Hippocampal formation (tissue), 2 donors: ENCODE results near the gene KRT15.

Experiments
- DNase-seq, 2 donors: peaks; one replicate each; lab custom pipeline; 2025; lab: John Stamatoyannopoulos, UW

Gene KRT15

GRCh38 chr17:41483991-41484826 is 34.5 kb downstream of the KRT15 start:
- no peak for DNase-seq

- DNase-seq: no peak
These were observed 35.2 kb downstream of the KRT15 start for GRCh38 chr17:41483531-41483930.

DNA sequence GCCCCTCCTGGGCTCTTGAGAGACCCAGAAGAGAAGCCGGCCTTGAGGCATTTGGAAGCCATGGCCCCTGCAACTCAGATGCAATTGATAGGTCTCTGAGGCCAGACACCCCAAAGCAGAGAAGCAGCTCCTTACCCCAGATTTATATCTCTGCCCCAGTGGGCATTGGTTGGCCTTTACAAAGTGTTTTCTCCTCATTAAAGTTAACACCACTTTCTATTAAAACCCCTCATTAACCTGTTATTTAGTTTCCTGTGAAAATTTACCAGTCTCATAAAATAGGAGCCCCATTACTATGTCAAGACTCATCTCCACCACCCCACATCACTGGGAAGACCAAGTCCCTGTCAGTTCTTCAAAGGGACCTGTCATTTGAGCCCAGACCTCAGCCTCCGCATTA is 37.7 kb downstream of the KRT15 start, which contains the start of gene KRT35:
Gene KRT35 (minus strand): TSS at position 116 of the 400 bp plus-strand sequence. CDS start 54 bp downstream, at position 62.
- no peak for DNase-seq

DNA sequence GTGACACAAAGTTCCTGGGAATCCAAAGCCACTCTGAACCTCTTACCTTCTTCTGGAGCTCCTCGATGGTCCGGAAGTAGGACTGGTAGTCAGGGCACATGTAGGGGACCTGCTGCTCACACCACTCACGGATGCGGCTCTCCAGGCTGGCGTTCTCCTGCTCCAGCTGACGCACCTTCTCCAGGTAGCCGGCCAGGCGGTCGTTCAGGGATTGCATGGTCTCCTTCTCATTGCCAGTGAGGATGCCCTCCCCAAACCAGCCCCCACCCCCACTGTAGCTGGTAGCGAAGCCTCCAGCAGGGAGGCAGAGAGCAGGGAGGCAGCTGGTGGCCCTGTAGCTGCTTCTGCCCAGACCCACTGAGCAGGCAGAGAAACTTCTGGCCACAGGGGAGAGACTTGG is 38.1 kb downstream of the KRT15 start:
- DNase-seq: no peak

DNA sequence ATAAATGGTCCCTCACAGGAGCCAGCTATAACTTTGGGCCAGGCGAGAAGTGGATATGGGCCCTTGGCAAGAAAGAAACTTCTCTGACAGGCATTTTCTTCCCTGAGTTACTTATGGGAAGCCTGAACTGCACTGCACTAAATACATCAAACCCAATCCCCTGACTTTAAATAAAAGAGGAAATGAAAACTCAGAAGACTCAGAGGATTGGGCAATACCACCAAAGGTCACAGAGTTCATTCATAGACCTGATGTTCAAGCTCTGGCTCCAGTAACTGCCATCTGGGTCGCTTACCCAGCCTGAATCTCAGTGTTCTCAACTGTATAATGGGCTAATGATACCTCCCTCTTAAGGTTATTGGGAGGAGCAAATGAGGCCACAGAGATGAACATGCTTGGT is 38.6 kb downstream of the KRT15 start:
- no peak for DNase-seq

- no peak for DNase-seq
These were observed 40.5 kb downstream of the KRT15 start for GRCh38 chr17:41478237-41478636.

- no peak for DNase-seq
These were observed 41.5 kb downstream of the KRT15 start for GRCh38 chr17:41476866-41477815.

DNA sequence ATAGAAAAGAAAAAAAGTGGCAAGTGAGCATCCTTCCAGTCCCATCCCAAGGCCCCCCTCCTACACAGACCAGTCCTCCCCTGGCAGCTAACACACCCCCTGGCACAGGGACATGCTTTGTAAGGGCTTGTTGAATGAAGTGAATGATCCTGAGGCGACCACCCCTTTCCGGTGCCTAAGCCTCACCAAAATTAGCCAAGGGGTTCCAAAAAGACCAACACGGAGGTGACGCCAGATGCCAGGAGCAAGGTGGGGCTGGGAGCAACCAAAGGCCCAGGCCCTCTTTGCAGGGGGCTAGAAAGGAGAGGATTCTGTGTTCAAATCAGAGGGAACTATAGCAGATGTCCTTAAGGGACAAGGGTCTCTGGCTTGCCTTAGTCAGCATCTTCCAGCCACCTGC is 43.3 kb downstream of the KRT15 start:
- no peak for DNase-seq

GRCh38 chr17:41474863-41475262 is 43.8 kb downstream of the KRT15 start:
- DNase-seq: no peak

- DNase-seq: no peak
These were observed 50.3 kb downstream of the KRT15 start for GRCh38 chr17:41468346-41468745.

DNA sequence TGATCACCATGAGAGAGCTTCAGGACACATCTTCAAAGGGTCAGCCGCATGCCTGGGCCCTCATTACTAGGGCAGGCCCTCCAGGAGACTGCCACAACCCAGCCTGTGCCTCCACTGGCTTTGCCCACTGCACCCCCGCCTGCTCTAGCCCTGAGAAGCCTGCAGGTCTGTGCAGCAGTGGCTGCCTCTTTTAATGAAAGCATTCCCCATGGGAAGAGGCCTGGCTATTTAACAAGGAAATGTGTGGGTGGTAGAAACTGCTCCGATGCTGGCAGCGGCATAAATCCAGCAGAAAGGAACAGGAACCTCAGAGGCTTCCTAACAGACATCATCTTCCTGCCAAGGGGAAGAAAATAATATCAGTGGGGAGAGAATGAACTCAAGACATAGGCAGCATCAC is 51.1 kb downstream of the KRT15 start:
- no peak for DNase-seq

GRCh38 chr17:41466988-41467387 is 51.7 kb downstream of the KRT15 start, which contains the start of gene KRT32:
TSS of gene KRT32 (minus strand) at chr17:41467386. CDS start at chr17:41467325, 61 bp downstream.
- DNase-seq: no peak

- DNase-seq: no peak
These were observed 54.0 kb downstream of the KRT15 start for GRCh38 chr17:41464682-41465081.

- no peak for DNase-seq
These were observed 54.5 kb downstream of the KRT15 start for GRCh38 chr17:41464173-41464572.

DNA sequence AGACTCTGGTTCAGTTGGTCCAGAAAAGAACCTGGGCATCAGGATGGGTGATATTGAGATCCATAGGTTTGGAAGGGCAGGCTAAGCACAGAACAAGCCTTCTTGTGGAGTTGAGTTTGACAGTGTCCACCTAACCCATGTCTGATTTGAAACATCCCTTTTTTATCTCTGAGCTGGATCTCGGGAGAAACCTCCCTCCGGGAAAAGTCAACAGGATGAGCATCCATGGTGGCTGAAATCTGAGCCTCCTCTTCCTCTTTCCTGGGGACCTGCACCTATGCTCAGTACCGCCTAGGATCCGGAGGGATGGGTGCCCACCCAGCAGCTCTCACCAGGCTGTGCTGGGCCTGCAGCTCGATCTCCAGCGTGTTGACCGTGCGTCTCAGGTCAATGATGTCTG is 54.9 kb downstream of the KRT15 start:
- no peak for DNase-seq
